ENCODE data around the gene ATP1B3. TPM values are rescaled to one million over a fixed set of nuclear protein-coding genes. Genes with fewer than 3 reads are reported as not detected.

ATP1B3 gene
- total and polyA plus RNA-seq, 9 of the 15 experiments (the other 6 are each of a cell fraction or from before 2014, with no cell fraction given), result 48.3 to 202 (median 123) TPM

DNA sequence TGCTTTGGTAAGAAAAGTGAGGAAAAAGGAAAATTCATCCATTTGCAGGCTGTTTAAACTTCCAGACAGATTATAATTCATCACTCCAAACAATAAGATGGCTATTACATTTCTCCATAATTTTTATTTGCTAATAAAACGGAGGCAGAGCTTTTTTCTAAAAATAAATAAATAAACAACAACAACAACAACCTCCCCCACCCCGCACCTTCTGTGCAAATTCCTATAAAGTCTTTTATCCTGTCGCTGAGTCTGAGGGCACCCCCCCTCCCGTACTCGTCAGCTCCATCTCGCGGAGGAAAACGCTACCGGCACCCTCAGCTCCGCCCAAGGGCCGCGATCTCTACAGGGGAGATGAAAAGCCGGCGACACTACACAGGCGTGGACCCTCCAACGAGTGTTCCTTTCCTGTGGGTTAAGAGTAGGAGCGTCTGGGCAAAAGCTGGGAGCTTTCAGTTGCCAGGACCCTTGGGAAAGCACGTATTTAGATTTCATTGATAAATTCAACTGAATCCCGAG lies 1.0 kb upstream of the ATP1B3 start (continued):
- TF ChIP-seq YY1 (IDR thresholded peaks at IDR 0.05; ENCODE audit: borderline replicate concordance in 1 of 3, control insufficient read depth in 1 of 3, extremely low read depth in 1 of 3, insufficient read depth in 3 of 3, insufficient read length in 1 of 3, insufficient replicate concordance in 2 of 3, low read depth in 1 of 3, low read length in 2 of 3) (peak in 2 of 3 experiments; percentile 40 to 45), ZNF507 (tag; conservative IDR thresholded peaks at IDR 0.05) (no peak), TAL1 (IDR thresholded peaks at IDR 0.05) (no peak), ZNF699 (CRISPR knock-in tag; IDR thresholded peaks at IDR 0.05; ENCODE audit: insufficient replicate concordance) (no peak), SMARCC2 (IDR thresholded peaks at IDR 0.05; ENCODE audit: low read depth) (no peak), BRD9 (IDR thresholded peaks at IDR 0.05; ENCODE audit: low read depth, partially characterized antibody) (no peak), OTX1 (CRISPR knock-in tag; IDR thresholded peaks at IDR 0.05) (no peak), GABPB2 (CRISPR knock-in tag; conservative IDR thresholded peaks at IDR 0.05) (no peak), ZNF384 (IDR thresholded peaks at IDR 0.05; ENCODE audit: low read depth, low read length) (peak; percentile 43; the same call in 1 of the 2 replicates), ZNF175 (CRISPR knock-in tag; IDR thresholded peaks at IDR 0.05; ENCODE audit: low read depth) (no peak), ZNF280A (IDR thresholded peaks at IDR 0.05; ENCODE audit: low read depth, partially characterized antibody) (no peak), ZNF551 (CRISPR knock-in tag; IDR thresholded peaks at IDR 0.05) (no peak), E2F4 (CRISPR knock-in tag; IDR thresholded peaks at IDR 0.05; ENCODE audit: low read depth) (no peak), ZNF3 (CRISPR knock-in tag; IDR thresholded peaks at IDR 0.05) (no peak), ZNF280B (CRISPR knock-in tag; IDR thresholded peaks at IDR 0.05) (no peak), POLR3A (IDR thresholded peaks at IDR 0.05; ENCODE audit: borderline replicate concordance, extremely low read depth, insufficient read depth, insufficient read length) (no peak)
- TF ChIP-seq, protein P1, sequence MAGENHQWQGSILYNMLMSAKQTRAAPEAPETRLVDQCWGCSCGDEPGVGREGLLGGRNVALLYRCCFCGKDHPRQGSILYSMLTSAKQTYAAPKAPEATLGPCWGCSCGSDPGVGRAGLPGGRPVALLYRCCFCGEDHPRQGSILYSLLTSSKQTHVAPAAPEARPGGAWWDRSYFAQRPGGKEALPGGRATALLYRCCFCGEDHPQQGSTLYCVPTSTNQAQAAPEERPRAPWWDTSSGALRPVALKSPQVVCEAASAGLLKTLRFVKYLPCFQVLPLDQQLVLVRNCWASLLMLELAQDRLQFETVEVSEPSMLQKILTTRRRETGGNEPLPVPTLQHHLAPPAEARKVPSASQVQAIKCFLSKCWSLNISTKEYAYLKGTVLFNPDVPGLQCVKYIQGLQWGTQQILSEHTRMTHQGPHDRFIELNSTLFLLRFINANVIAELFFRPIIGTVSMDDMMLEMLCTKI (IDR thresholded peaks at IDR 0.05; ENCODE audit: partially characterized antibody), result no peak
- TF ChIP-seq, protein P2, sequence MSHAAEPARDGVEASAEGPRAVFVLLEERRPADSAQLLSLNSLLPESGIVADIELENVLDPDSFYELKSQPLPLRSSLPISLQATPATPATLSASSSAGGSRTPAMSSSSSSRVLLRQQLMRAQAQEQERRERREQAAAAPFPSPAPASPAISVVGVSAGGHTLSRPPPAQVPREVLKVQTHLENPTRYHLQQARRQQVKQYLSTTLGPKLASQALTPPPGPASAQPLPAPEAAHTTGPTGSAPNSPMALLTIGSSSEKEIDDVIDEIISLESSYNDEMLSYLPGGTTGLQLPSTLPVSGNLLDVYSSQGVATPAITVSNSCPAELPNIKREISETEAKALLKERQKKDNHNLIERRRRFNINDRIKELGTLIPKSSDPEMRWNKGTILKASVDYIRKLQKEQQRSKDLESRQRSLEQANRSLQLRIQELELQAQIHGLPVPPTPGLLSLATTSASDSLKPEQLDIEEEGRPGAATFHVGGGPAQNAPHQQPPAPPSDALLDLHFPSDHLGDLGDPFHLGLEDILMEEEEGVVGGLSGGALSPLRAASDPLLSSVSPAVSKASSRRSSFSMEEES (CRISPR knock-in tag; IDR thresholded peaks at IDR 0.05), result no peak
- TF ChIP-seq, protein P3, sequence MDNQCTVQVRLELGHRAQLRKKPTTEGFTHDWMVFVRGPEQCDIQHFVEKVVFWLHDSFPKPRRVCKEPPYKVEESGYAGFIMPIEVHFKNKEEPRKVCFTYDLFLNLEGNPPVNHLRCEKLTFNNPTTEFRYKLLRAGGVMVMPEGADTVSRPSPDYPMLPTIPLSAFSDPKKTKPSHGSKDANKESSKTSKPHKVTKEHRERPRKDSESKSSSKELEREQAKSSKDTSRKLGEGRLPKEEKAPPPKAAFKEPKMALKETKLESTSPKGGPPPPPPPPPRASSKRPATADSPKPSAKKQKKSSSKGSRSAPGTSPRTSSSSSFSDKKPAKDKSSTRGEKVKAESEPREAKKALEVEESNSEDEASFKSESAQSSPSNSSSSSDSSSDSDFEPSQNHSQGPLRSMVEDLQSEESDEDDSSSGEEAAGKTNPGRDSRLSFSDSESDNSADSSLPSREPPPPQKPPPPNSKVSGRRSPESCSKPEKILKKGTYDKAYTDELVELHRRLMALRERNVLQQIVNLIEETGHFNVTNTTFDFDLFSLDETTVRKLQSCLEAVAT (IDR thresholded peaks at IDR 0.05), result no peak
